22Rv1 (cell line): ENCODE data around the gene PARP14.
"Not testable (repeated sequence)": the region's sequence is repeated elsewhere in the genome, so short reads cannot be mapped to it uniquely, and the experiment has no call there.

Experiments
- ZFX ChIP-seq: fragments of 450-650 bp; IDR thresholded peaks from 2 replicates; pipeline ENCODE4 v1.6.1; 2017; ENCODE audit warnings: antibody characterized with exemption, borderline replicate concordance
- TF ChIP-seq, protein P1 (sequence below): fragments of 450-650 bp; IDR thresholded peaks from 2 replicates; pipeline ENCODE4 v1.5.1; 2017; ENCODE audit warnings: mild to moderate bottlenecking

DNA sequence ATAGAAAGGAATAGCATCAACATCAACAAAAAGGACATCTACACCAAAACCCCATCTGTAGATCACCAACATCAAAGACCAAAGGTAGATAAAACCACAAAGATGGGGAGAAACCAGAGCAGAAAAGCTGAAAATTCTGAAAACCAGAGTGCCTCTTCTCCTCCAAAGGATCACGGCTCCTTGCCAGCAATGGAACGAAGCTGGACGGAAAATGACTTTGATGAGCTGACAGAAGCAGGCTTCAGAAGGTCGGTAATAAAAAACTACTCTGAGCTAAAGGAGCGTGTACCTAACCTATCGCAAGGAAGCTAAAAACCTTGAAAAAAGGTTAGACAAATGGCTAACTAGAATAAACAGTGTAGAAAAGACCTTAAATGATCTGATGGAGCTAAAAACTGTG is 28.7 kb upstream of the PARP14 start:
- TF ChIP-seq, protein P1, sequence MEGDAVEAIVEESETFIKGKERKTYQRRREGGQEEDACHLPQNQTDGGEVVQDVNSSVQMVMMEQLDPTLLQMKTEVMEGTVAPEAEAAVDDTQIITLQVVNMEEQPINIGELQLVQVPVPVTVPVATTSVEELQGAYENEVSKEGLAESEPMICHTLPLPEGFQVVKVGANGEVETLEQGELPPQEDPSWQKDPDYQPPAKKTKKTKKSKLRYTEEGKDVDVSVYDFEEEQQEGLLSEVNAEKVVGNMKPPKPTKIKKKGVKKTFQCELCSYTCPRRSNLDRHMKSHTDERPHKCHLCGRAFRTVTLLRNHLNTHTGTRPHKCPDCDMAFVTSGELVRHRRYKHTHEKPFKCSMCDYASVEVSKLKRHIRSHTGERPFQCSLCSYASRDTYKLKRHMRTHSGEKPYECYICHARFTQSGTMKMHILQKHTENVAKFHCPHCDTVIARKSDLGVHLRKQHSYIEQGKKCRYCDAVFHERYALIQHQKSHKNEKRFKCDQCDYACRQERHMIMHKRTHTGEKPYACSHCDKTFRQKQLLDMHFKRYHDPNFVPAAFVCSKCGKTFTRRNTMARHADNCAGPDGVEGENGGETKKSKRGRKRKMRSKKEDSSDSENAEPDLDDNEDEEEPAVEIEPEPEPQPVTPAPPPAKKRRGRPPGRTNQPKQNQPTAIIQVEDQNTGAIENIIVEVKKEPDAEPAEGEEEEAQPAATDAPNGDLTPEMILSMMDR: not testable (repeated sequence)
- TF ChIP-seq ZFX: not testable (repeated sequence)
